HEK293 (cell line): ENCODE results near the gene PSMD8.
A peak's percentile ranks its signal among the peaks of the same experiment; 100 is the strongest.

Experiments
- GLIS1 ChIP-seq: fragments of 450-650 bp; formaldehyde crosslinking; IDR thresholded peaks from 2 replicates; pipeline ENCODE4 v1.5.1; 2016; ENCODE audit warnings: missing biosample characterization, missing genetic modification characterization
- MEIS1 ChIP-seq: sonication (generic); formaldehyde crosslinking; IDR thresholded peaks from 2 replicates; pipeline ENCODE4 v1.8.1; 2022; ENCODE audit warnings: missing genetic modification reagents, mild to moderate bottlenecking, borderline replicate concordance
- RBAK ChIP-seq: fragments of 450-650 bp; formaldehyde crosslinking; IDR thresholded peaks from 2 replicates; pipeline ENCODE4 v1.5.1; 2016; ENCODE audit warnings: missing biosample characterization, missing genetic modification characterization
- TRIM28 ChIP-seq: IDR thresholded peaks from 2 replicates; pipeline ENCODE4 v1.6.1; 2011; ENCODE audit warnings: low read length, control low read depth, borderline replicate concordance
- ZBTB17 ChIP-seq: fragments of 450-650 bp; formaldehyde crosslinking; IDR thresholded peaks from 2 replicates; pipeline ENCODE4 v1.5.1; 2016; ENCODE audit warnings: missing biosample characterization, missing genetic modification characterization
- ZNF114 ChIP-seq: fragments of 450-650 bp; formaldehyde crosslinking; IDR thresholded peaks from 2 replicates; pipeline ENCODE4 v1.5.0; 2017; ENCODE audit warnings: missing biosample characterization, missing genetic modification characterization
- ZNF146 ChIP-seq: fragments of 450-650 bp; formaldehyde crosslinking; IDR thresholded peaks from 2 replicates; pipeline ENCODE4 v1.5.1; 2016; ENCODE audit warnings: missing biosample characterization, missing genetic modification characterization
- ZNF2 ChIP-seq: fragments of 450-650 bp; formaldehyde crosslinking; IDR thresholded peaks from 2 replicates; pipeline ENCODE4 v1.5.1; 2016; ENCODE audit warnings: missing biosample characterization, missing genetic modification characterization
- ZNF24 ChIP-seq: fragments of 450-650 bp; formaldehyde crosslinking; IDR thresholded peaks from 2 replicates; pipeline ENCODE4 v1.5.1; 2016; ENCODE audit warnings: missing biosample characterization, missing genetic modification characterization
- ZNF37A ChIP-seq: fragments of 450-650 bp; IDR thresholded peaks from 2 replicates; pipeline ENCODE4 v1.5.1; 2018; ENCODE audit warnings: missing biosample characterization, missing genetic modification characterization
- ZNF391 ChIP-seq: fragments of 450-650 bp; formaldehyde crosslinking; IDR thresholded peaks from 2 replicates; pipeline ENCODE4 v1.5.1; 2016; ENCODE audit warnings: low read depth, missing biosample characterization, missing genetic modification characterization, borderline replicate concordance
- ZNF426 ChIP-seq: fragments of 450-650 bp; formaldehyde crosslinking; IDR thresholded peaks from 2 replicates; pipeline ENCODE4 v1.5.1; 2017; ENCODE audit warnings: missing biosample characterization, missing genetic modification characterization, mild to moderate bottlenecking, inconsistent platforms, moderate library complexity
- ZNF529 ChIP-seq: fragments of 450-650 bp; formaldehyde crosslinking; IDR thresholded peaks from 2 replicates; pipeline ENCODE4 v1.5.1; 2017; ENCODE audit warnings: missing genetic modification characterization, missing biosample characterization; ENCODE audit not compliant: insufficient replicate concordance
- ZNF555 ChIP-seq: fragments of 450-650 bp; formaldehyde crosslinking; conservative IDR thresholded peaks from 2 replicates; pipeline ENCODE4 v1.5.1; 2017; ENCODE audit warnings: missing biosample characterization, mild to moderate bottlenecking, missing genetic modification characterization, inconsistent platforms
- ZNF585B ChIP-seq: fragments of 450-650 bp; formaldehyde crosslinking; IDR thresholded peaks from 2 replicates; pipeline ENCODE4 v1.5.1; 2016; ENCODE audit warnings: missing biosample characterization, missing genetic modification characterization
- ZNF596 ChIP-seq: fragments of 450-650 bp; IDR thresholded peaks from 2 replicates; pipeline ENCODE4 v1.5.0; 2018; ENCODE audit warnings: missing biosample characterization, mild to moderate bottlenecking, missing genetic modification characterization, moderate library complexity
- ZNF621 ChIP-seq: fragments of 450-650 bp; formaldehyde crosslinking; IDR thresholded peaks from 2 replicates; pipeline ENCODE4 v1.5.1; 2017; ENCODE audit warnings: missing biosample characterization, missing genetic modification characterization
- ZNF629 ChIP-seq: fragments of 450-650 bp; formaldehyde crosslinking; IDR thresholded peaks from 2 replicates; pipeline ENCODE4 v1.5.1; 2017; ENCODE audit warnings: missing biosample characterization, missing genetic modification characterization
- ZSCAN23 ChIP-seq: fragments of 450-650 bp; formaldehyde crosslinking; IDR thresholded peaks from 2 replicates; pipeline ENCODE4 v1.5.1; 2016; ENCODE audit warnings: missing biosample characterization, missing genetic modification characterization
- TF ChIP-seq, protein P1 (sequence below): fragments of 450-650 bp; formaldehyde crosslinking; IDR thresholded peaks from 2 replicates; pipeline ENCODE4 v1.5.1; 2016; ENCODE audit warnings: missing biosample characterization, missing genetic modification characterization
- TF ChIP-seq, protein P2 (sequence below): fragments of 450-650 bp; formaldehyde crosslinking; IDR thresholded peaks from 2 replicates; pipeline ENCODE4; 2016; ENCODE audit warnings: missing biosample characterization, missing genetic modification characterization
- TF ChIP-seq, protein P3 (sequence below): fragments of 450-650 bp; formaldehyde crosslinking; IDR thresholded peaks from 2 replicates; pipeline ENCODE4 v1.5.1; 2016; ENCODE audit warnings: missing biosample characterization, missing genetic modification characterization, borderline replicate concordance
- TF ChIP-seq, protein P4 (sequence below): fragments of 450-650 bp; formaldehyde crosslinking; IDR thresholded peaks from 2 replicates; pipeline ENCODE4 v1.5.1; 2016; ENCODE audit warnings: missing biosample characterization, missing genetic modification characterization
- TF ChIP-seq, protein P5 (sequence below): fragments of 450-650 bp; formaldehyde crosslinking; IDR thresholded peaks from 2 replicates; pipeline ENCODE4 v1.5.1; 2016; ENCODE audit warnings: missing biosample characterization, missing genetic modification characterization
- TF ChIP-seq, protein P6 (sequence below): fragments of 450-650 bp; formaldehyde crosslinking; IDR thresholded peaks from 2 replicates; pipeline ENCODE4 v1.5.1; 2017; ENCODE audit warnings: missing biosample characterization, missing genetic modification characterization
- TF ChIP-seq, protein P7 (sequence below): fragments of 450-650 bp; formaldehyde crosslinking; IDR thresholded peaks from 2 replicates; pipeline ENCODE4 v1.5.1; 2016; ENCODE audit warnings: missing biosample characterization, missing genetic modification characterization

Gene PSMD8

DNA sequence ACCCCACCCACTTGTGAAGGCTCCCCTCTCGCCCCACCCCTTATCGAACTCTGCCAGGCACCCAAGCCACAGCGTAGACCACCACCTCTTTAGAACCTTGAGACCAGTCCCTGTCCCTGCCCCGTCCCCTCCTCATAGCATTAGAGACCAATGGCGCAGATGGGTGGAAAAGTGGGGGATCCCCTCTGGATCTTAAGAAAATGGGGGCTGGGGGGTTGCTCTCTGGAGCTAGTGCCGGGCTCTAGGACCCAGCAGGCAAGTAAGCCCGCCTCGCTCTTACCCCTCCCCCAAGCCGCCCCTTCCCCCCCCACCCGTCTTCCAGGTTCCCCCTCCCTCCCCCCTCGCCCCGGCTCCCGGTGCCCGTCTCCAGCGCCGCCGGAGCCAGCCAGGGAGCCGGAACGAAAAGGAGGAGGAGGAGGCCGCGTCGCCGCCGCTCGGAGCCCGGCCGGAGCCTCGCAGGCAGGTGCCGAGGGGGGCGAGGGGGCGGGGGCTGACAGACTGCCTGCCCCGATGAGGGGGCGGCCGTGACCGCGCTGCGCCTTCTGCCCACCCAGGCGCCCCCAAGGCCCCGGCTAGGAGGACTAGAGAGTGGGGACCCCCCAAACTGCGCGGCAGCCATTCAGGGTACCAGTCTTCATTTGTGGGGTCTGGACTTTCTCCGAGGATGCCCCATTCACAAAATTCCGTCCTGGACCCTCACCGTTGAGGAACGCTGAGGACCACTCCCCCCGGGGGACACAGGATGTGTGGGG is 14.2 kb downstream of the PSMD8 start, which contains the start of gene SPRED3 (continued):
- TF ChIP-seq MEIS1 (CRISPR knock-in tag) = no peak
- no peak for TF ChIP-seq TRIM28
- TF ChIP-seq ZNF596 (tag by site-specific recombination) = no peak; the same call in 1 of the 2 replicates
- TF ChIP-seq, protein P1, sequence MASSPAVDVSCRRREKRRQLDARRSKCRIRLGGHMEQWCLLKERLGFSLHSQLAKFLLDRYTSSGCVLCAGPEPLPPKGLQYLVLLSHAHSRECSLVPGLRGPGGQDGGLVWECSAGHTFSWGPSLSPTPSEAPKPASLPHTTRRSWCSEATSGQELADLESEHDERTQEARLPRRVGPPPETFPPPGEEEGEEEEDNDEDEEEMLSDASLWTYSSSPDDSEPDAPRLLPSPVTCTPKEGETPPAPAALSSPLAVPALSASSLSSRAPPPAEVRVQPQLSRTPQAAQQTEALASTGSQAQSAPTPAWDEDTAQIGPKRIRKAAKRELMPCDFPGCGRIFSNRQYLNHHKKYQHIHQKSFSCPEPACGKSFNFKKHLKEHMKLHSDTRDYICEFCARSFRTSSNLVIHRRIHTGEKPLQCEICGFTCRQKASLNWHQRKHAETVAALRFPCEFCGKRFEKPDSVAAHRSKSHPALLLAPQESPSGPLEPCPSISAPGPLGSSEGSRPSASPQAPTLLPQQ (tag by site-specific recombination) = peak; percentile 90
- TF ChIP-seq ZBTB17 (tag by site-specific recombination) = peak; percentile 98
- TF ChIP-seq ZNF24 (tag by site-specific recombination) = peak; percentile 72; the same call in 1 of the 2 replicates
- TF ChIP-seq, protein P2, sequence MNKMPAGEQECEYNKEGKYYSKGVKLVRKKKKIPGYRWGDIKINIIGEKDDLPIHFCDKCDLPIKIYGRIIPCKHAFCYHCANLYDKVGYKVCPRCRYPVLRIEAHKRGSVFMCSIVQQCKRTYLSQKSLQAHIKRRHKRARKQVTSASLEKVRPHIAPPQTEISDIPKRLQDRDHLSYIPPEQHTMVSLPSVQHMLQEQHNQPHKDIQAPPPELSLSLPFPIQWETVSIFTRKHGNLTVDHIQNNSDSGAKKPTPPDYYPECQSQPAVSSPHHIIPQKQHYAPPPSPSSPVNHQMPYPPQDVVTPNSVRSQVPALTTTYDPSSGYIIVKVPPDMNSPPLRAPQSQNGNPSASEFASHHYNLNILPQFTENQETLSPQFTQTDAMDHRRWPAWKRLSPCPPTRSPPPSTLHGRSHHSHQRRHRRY (tag by site-specific recombination) = no peak
- TF ChIP-seq ZNF391 (tag by site-specific recombination) = peak; percentile 83; the same call in 1 of the 2 replicates
- TF ChIP-seq, protein P3, sequence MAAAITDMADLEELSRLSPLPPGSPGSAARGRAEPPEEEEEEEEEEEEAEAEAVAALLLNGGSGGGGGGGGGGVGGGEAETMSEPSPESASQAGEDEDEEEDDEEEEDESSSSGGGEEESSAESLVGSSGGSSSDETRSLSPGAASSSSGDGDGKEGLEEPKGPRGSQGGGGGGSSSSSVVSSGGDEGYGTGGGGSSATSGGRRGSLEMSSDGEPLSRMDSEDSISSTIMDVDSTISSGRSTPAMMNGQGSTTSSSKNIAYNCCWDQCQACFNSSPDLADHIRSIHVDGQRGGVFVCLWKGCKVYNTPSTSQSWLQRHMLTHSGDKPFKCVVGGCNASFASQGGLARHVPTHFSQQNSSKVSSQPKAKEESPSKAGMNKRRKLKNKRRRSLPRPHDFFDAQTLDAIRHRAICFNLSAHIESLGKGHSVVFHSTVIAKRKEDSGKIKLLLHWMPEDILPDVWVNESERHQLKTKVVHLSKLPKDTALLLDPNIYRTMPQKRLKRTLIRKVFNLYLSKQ = no peak
- no peak; the same call in 1 of the 2 replicates for TF ChIP-seq GLIS1 (tag by site-specific recombination)
- no peak; the same call in 1 of the 2 replicates for TF ChIP-seq ZSCAN23 (tag by site-specific recombination)
- TF ChIP-seq ZNF146 = no peak
- no peak for TF ChIP-seq ZNF529 (tag by site-specific recombination)
- TF ChIP-seq ZNF629 (tag by site-specific recombination) = no peak
- TF ChIP-seq ZNF2 = peak; percentile 55
- TF ChIP-seq, protein P4, sequence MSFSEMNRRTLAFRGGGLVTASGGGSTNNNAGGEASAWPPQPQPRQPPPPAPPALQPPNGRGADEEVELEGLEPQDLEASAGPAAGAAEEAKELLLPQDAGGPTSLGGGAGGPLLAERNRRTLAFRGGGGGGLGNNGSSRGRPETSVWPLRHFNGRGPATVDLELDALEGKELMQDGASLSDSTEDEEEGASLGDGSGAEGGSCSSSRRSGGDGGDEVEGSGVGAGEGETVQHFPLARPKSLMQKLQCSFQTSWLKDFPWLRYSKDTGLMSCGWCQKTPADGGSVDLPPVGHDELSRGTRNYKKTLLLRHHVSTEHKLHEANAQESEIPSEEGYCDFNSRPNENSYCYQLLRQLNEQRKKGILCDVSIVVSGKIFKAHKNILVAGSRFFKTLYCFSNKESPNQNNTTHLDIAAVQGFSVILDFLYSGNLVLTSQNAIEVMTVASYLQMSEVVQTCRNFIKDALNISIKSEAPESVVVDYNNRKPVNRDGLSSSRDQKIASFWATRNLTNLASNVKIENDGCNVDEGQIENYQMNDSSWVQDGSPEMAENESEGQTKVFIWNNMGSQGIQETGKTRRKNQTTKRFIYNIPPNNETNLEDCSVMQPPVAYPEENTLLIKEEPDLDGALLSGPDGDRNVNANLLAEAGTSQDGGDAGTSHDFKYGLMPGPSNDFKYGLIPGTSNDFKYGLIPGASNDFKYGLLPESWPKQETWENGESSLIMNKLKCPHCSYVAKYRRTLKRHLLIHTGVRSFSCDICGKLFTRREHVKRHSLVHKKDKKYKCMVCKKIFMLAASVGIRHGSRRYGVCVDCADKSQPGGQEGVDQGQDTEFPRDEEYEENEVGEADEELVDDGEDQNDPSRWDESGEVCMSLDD (tag by site-specific recombination) = peak; percentile 98
- TF ChIP-seq, protein P5, sequence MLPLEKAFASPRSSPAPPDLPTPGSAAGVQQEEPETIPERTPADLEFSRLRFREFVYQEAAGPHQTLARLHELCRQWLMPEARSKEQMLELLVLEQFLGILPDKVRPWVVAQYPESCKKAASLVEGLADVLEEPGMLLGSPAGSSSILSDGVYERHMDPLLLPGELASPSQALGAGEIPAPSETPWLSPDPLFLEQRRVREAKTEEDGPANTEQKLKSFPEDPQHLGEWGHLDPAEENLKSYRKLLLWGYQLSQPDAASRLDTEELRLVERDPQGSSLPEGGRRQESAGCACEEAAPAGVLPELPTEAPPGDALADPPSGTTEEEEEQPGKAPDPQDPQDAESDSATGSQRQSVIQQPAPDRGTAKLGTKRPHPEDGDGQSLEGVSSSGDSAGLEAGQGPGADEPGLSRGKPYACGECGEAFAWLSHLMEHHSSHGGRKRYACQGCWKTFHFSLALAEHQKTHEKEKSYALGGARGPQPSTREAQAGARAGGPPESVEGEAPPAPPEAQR (tag by site-specific recombination) = peak; percentile 83; the same call in 1 of the 2 replicates
- TF ChIP-seq ZNF426 = no peak
- TF ChIP-seq, protein P6, sequence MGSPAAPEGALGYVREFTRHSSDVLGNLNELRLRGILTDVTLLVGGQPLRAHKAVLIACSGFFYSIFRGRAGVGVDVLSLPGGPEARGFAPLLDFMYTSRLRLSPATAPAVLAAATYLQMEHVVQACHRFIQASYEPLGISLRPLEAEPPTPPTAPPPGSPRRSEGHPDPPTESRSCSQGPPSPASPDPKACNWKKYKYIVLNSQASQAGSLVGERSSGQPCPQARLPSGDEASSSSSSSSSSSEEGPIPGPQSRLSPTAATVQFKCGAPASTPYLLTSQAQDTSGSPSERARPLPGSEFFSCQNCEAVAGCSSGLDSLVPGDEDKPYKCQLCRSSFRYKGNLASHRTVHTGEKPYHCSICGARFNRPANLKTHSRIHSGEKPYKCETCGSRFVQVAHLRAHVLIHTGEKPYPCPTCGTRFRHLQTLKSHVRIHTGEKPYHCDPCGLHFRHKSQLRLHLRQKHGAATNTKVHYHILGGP (tag by site-specific recombination) = no peak
- no peak for TF ChIP-seq ZNF621
- TF ChIP-seq, protein P7, sequence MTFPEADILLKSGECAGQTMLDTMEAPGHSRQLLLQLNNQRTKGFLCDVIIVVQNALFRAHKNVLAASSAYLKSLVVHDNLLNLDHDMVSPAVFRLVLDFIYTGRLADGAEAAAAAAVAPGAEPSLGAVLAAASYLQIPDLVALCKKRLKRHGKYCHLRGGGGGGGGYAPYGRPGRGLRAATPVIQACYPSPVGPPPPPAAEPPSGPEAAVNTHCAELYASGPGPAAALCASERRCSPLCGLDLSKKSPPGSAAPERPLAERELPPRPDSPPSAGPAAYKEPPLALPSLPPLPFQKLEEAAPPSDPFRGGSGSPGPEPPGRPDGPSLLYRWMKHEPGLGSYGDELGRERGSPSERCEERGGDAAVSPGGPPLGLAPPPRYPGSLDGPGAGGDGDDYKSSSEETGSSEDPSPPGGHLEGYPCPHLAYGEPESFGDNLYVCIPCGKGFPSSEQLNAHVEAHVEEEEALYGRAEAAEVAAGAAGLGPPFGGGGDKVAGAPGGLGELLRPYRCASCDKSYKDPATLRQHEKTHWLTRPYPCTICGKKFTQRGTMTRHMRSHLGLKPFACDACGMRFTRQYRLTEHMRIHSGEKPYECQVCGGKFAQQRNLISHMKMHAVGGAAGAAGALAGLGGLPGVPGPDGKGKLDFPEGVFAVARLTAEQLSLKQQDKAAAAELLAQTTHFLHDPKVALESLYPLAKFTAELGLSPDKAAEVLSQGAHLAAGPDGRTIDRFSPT (tag by site-specific recombination) = peak; percentile 75
- TF ChIP-seq ZNF555 (tag by site-specific recombination) = no peak
- TF ChIP-seq ZNF585B (tag by site-specific recombination) = no peak
- TF ChIP-seq ZNF114 (tag by site-specific recombination) = no peak
- no peak for TF ChIP-seq RBAK (tag by site-specific recombination)
- TF ChIP-seq ZNF37A (tag by site-specific recombination) = no peak
